HCT116 (cell line): ENCODE results near the gene PROM2. TPM values are rescaled to one million over a fixed set of nuclear protein-coding genes. Genes with fewer than 3 reads are reported as not detected.

Experiments used
- ATAC-seq: fragments of 200-7000 bp; cut with Tn5 transposase; 2 replicates; pipeline ENCODE4 v1.9.1; 2020; ENCODE audit warnings: mild to moderate bottlenecking, moderate library complexity
- BruUV-seq: library from RNA; stranded (reverse); fragments of 400-500 nt; replicated peaks from 2 replicates; lab custom pipeline; 2021; lab: Mats Ljungman, UMichigan
- CTCF ChIA-PET: fragments of 300-600 bp; sonication (Branson Sonifier 250); formaldehyde crosslinking; loops from one replicate; lab custom pipeline; 2021; ENCODE audit warnings: antibody characterized with exemption; lab: Charles Lee
- POLR2A ChIA-PET: fragments of 300-600, 350-600 bp; sonication (Branson Sonifier 250); formaldehyde crosslinking; loops from one replicate; lab custom pipeline; 2021; ENCODE audit warnings: antibody characterized with exemption; lab: Charles Lee
- RAD21 ChIA-PET, 2 experiments: fragments of 300-600 bp; sonication (Branson Sonifier 250); formaldehyde crosslinking; loops; one replicate each; lab custom pipeline; 2023; ENCODE audit warnings: low total read pairs in 2 of 2; ENCODE audit not compliant: uncharacterized antibody in 2 of 2, unreplicated experiment in 2 of 2, low non-redundant PET in 1 of 2; lab: Charles Lee
- DNase-seq: peaks from one replicate; pipeline ENCODE4 v3.0.0-alpha.2; 2010; ENCODE audit warnings: low read depth, low spot score
- H2AFZ ChIP-seq: fragments of 200-600 bp; shearing (Covaris generic), sonication (generic); 2 replicates; pipeline ENCODE4 v1.6.1; 2017; ENCODE audit warnings: low read depth, mixed run types, mixed read lengths, antibody characterized with exemption, low read length; ENCODE audit not compliant: poor library complexity, severe bottlenecking
- H3K27ac ChIP-seq: 2 replicates; pipeline ENCODE4 v1.5.1; 2012; ENCODE audit warnings: low read depth, low read length
- H3K27me3 ChIP-seq: fragments of 200-600 bp; sonication (generic); 2 replicates; pipeline ENCODE4 v1.6.1; 2016; ENCODE audit warnings: mixed run types, low read length, mixed read lengths; ENCODE audit not compliant: insufficient read depth
- H3K36me3 ChIP-seq, 2 experiments: fragments of 200-500 bp in 1 of 2; fragments of 200-600 bp in 1 of 2; sonication (Bioruptor generic) in 1 of 2; sonication (generic) in 1 of 2; 2 replicates each; pipeline versions ENCODE4 v1.5.1 to v1.6.1; 2014 to 2016; ENCODE audit warnings: low read length in 2 of 2, inconsistent platforms in 1 of 2, mixed read lengths in 1 of 2, mixed run types in 1 of 2; ENCODE audit not compliant: insufficient read depth in 2 of 2, control insufficient read depth in 1 of 2
- H3K4me1 ChIP-seq, 2 experiments: fragments of 200-600 bp in 1 of 2; sonication (generic) in 1 of 2; 2 replicates each; pipeline versions ENCODE4 v1.5.1 to v1.6.1; 2012 to 2017; ENCODE audit warnings: low read length in 2 of 2, inconsistent platforms in 1 of 2, mild to moderate bottlenecking in 1 of 2, mixed read lengths in 1 of 2, mixed run types in 1 of 2, moderate library complexity in 1 of 2; ENCODE audit not compliant: insufficient read depth in 2 of 2, control insufficient read depth in 1 of 2
- H3K4me2 ChIP-seq: fragments of 200-600 bp; sonication (generic); 2 replicates; pipeline ENCODE4 v1.6.1; 2017; ENCODE audit warnings: mixed run types, low read length, mixed read lengths
- H3K4me3 ChIP-seq, 2 experiments: fragments of 200-600 bp in 1 of 2; sonication (generic) in 1 of 2; replicated peaks in 1 of 2; 2 replicates each; pipeline ENCODE4 v1.5.1; 2011 to 2016; ENCODE audit warnings: low read length in 2 of 2, control low read depth in 1 of 2, low read depth in 1 of 2, mild to moderate bottlenecking in 1 of 2, mixed read lengths in 1 of 2, mixed run types in 1 of 2
- H3K79me2 ChIP-seq: fragments of 200-600 bp; sonication (generic); 2 replicates; pipeline ENCODE4 v1.6.1; 2017; ENCODE audit warnings: mild to moderate bottlenecking, mixed run types, low read length, moderate library complexity, mixed read lengths; ENCODE audit not compliant: insufficient read depth
- H3K9ac ChIP-seq: fragments of 200-600 bp; sonication (generic); 2 replicates; pipeline ENCODE4 v1.6.1; 2016; ENCODE audit warnings: low read length, mixed read lengths
- H3K9me2 ChIP-seq: fragments of 200-600 bp; sonication (generic), shearing (Covaris generic); 2 replicates; pipeline ENCODE4 v1.6.1; 2017; ENCODE audit warnings: mixed run types, mild to moderate bottlenecking, moderate library complexity; ENCODE audit not compliant: insufficient read depth
- H3K9me3 ChIP-seq, 2 experiments: fragments of 200-500 bp in 1 of 2; fragments of 200-600 bp in 1 of 2; sonication (Bioruptor generic) in 1 of 2; sonication (generic) in 1 of 2; 2 replicates each; pipeline ENCODE4 v1.6.1; 2014 to 2017; ENCODE audit warnings: low read length in 2 of 2, mixed read lengths in 2 of 2, inconsistent platforms in 1 of 2, low read depth in 1 of 2, mild to moderate bottlenecking in 1 of 2, mixed run types in 1 of 2, moderate library complexity in 1 of 2; ENCODE audit not compliant: control insufficient read depth in 1 of 2, insufficient read depth in 1 of 2
- H4K20me1 ChIP-seq: fragments of 200-600 bp; sonication (generic), shearing (Covaris generic); 2 replicates; pipeline ENCODE4 v1.6.1; 2017; ENCODE audit warnings: mixed run types, mild to moderate bottlenecking, moderate library complexity; ENCODE audit not compliant: insufficient read depth
- CEBPB ChIP-seq: IDR thresholded peaks from 2 replicates; pipeline ENCODE4 v1.6.1; 2012; ENCODE audit warnings: low read depth
- ELF1 ChIP-seq: IDR thresholded peaks from 2 replicates; pipeline ENCODE4 v1.6.1; 2012; ENCODE audit warnings: low read depth, borderline replicate concordance
- FOSL1 ChIP-seq: IDR thresholded peaks from 2 replicates; pipeline ENCODE4 v1.6.1; 2012; ENCODE audit warnings: low read depth
- POLR2AphosphoS5 ChIP-seq: IDR thresholded peaks from 2 replicates; pipeline ENCODE4 v1.6.1; 2011; ENCODE audit warnings: mild to moderate bottlenecking, low read depth, low read length, moderate library complexity
- RAD21 ChIP-seq: IDR thresholded peaks from 2 replicates; pipeline ENCODE4 v1.6.1; 2012; ENCODE audit warnings: low read depth, mild to moderate bottlenecking
- SIN3A ChIP-seq: IDR thresholded peaks from 2 replicates; pipeline ENCODE4 v1.6.1; 2012; ENCODE audit warnings: low read depth
- TCF7L2 ChIP-seq: IDR thresholded peaks from 2 replicates; pipeline ENCODE4 v1.7.0; 2011; ENCODE audit warnings: borderline replicate concordance, inconsistent platforms; ENCODE audit not compliant: insufficient read depth, insufficient read length; ENCODE audit errors: extremely low read depth
- intact Hi-C: fragments of 100-400 bp; cut with micrococcal nuclease; formaldehyde crosslinking; loops from 2 replicates; pipeline ENCODE4 v1.10.0; 2022
- total RNA-seq: library from RNA; stranded (reverse); gene quantifications from one replicate; pipeline ENCODE4 v1.2.1, GENCODE V29; 2021; ENCODE audit not compliant: unreplicated experiment
- TF ChIP-seq, protein P1 (sequence below), 3 experiments: fragments of 200-600 bp in 1 of 3; sonication (generic) in 1 of 3; IDR thresholded peaks in 2 of 3; conservative IDR thresholded peaks in 1 of 3; 2 replicates each; pipeline ENCODE4 v1.5.1; 2012 to 2017; ENCODE audit warnings: low read depth in 2 of 3, low read length in 2 of 3, antibody characterized with exemption in 1 of 3, borderline replicate concordance in 1 of 3, control low read depth in 1 of 3, mild to moderate bottlenecking in 1 of 3, mixed read lengths in 1 of 3, mixed run types in 1 of 3, moderate library complexity in 1 of 3; ENCODE audit not compliant: insufficient read depth in 1 of 3

The PROM2 gene
- total RNA-seq, 1 experiment from 2014 or later: 11.9 TPM

- TF ChIP-seq, protein P1, sequence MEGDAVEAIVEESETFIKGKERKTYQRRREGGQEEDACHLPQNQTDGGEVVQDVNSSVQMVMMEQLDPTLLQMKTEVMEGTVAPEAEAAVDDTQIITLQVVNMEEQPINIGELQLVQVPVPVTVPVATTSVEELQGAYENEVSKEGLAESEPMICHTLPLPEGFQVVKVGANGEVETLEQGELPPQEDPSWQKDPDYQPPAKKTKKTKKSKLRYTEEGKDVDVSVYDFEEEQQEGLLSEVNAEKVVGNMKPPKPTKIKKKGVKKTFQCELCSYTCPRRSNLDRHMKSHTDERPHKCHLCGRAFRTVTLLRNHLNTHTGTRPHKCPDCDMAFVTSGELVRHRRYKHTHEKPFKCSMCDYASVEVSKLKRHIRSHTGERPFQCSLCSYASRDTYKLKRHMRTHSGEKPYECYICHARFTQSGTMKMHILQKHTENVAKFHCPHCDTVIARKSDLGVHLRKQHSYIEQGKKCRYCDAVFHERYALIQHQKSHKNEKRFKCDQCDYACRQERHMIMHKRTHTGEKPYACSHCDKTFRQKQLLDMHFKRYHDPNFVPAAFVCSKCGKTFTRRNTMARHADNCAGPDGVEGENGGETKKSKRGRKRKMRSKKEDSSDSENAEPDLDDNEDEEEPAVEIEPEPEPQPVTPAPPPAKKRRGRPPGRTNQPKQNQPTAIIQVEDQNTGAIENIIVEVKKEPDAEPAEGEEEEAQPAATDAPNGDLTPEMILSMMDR (IDR thresholded peaks at IDR 0.05 in 2 of 3, conservative IDR thresholded peaks at IDR 0.05 in 1 of 3; ENCODE audit: borderline replicate concordance in 1 of 3, insufficient read depth in 1 of 3, low read depth in 2 of 3, low read length in 2 of 3): no peak
- TF ChIP-seq TCF7L2 (no peak), RAD21 (no peak), POLR2AphosphoS5 (no peak)
Measured at GRCh38 chr2:95272781-95273180, 1.5 kb upstream of the PROM2 start (continued).

DNA sequence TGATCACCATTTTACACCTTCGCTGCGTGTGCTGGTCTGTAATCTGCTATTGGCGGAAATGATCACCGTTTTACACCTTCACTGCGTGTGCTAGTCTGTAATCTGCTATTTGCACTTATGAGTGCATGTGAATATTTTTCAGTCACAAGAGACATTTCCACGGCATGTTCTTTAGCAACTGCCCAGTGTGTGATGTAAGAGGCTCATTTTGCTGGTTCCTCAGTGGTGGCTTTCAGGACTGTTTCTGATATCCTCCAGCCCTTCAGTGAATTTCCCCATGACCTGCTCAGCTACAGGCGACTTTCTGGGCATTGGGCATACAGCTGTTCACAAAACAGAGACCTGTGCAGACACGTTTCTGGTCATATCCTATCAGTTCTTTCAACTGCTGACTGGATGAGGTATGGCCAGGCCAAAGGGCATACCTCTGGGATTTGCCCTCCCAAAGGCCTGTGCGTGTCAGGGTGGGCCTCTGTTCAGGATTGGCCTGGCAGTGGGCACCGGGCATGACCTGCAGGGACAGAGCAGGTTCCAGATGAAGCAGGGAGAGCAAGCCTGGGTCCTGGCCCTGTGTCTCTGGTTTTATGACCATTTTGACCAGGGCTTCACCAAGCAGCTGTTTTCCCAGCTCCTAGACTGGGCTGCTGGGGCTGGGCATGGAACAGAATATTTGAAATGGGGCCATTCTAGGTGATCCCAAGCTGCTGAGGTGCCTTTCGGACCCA, 521 bp upstream of the PROM2 start:
- ChIA-PET CTCF (interaction anchor here (0.6 to 1.2 kb wide), 3 partner anchors 13 to 42 kb away, joined by 4 to 5 read pairs (median 4); no protein-coding TSS in a partner anchor), RAD21 (no interaction called here), POLR2A (no interaction called here)
- Histone ChIP-seq H4K20me1 (no peaks in the 10 kb centered on the region), H3K4me3 (peak overlapping the region in 1 of 2 experiments; percentile 44; a peak in 2 of 4 replicates), H3K4me2 (peak overlapping the region; percentile 78), H3K27me3 (no peaks in the 10 kb centered on the region), H2AFZ (peak overlapping the region; percentile 26), H3K4me1 (peaks cover 33 to 59% of the 10 kb centered on the region in 2 experiments), H3K9ac (peak overlapping the region; percentile 38), H3K79me2 (no peaks in the 10 kb centered on the region), H3K27ac (peak overlapping the region; percentile 76; the same call in 1 of the 2 replicates), H3K9me3 (no peaks in the 10 kb centered on the region), H3K9me2 (no peaks in the 10 kb centered on the region), H3K36me3 (no peaks in the 10 kb centered on the region)
- intact Hi-C loops: no loop called here
- no peak for TF ChIP-seq ELF1
- no peak for TF ChIP-seq SIN3A
- no peak for TF ChIP-seq FOSL1
- no peak for TF ChIP-seq CEBPB
- ATAC-seq (no peak), DNase-seq (no peak)
- BruUV-seq: no TSS peak
